CD4-positive, alpha-beta T cell treated with Interleukin-17A for 4 hours (primary cell): ENCODE measurements around the gene HILPDA.
"Not testable (repeated sequence)": the region's sequence is repeated elsewhere in the genome, so short reads cannot be mapped to it uniquely, and the experiment has no call there.

ENCODE experiments used
- DNase-seq: peaks from one replicate; pipeline ENCODE4 v3.0.0-alpha.2; 2020; ENCODE audit warnings: mixed read lengths

HILPDA gene

GRCh38 chr7:128466871-128467270 lies 11.2 kb downstream of the HILPDA start:
- not testable (repeated sequence) for DNase-seq

DNA sequence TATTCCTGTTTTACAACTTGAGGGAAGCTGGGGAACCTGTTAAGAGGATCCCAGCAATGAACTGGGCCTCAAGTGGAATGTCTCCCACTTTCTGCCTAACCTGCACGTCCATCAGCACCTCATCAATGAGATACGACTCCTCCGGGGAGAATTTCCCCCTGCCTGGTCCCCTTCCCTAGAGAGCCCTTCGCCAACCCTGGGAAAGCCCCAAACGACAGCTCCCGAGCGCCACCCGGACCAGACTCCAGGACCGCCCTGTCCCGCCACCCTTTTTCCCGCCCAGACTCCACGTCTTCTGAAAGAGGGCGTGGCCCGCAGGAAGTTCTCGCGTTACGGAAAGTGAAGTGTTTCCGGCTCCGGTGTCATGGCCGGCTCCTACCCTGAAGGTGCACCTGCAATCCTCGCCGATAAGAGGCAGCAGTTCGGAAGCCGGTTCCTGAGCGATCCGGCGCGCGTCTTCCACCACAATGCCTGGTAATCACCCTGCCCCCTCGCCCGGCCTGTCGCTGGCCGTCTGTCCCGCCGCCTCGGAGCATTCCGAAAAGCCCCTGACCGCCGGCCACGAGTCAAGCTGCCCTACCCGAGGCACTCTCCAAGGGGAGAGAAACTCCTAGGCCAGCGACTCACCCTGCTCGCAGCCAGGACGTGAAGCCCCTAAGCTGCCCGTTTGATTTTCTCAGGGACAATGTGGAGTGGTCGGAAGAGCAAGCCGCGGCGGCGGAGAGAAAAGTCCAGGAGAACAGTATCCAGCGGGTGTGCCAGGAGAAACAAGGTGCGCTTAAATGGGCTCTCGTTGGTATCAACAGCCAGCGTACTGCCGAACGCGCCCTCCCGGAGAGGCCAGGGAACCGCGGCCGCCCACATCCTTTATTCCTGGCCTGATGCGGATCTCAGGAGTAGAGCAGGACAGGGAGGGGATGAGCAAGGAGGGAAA lies 21.0 kb downstream of the HILPDA start, which contains the start of gene METTL2B:
TSS of gene METTL2B (plus strand) at position 347 of the 934 bp plus-strand sequence. CDS start at position 365, 18 bp downstream.
- DNase-seq = peak; percentile 88

DNA sequence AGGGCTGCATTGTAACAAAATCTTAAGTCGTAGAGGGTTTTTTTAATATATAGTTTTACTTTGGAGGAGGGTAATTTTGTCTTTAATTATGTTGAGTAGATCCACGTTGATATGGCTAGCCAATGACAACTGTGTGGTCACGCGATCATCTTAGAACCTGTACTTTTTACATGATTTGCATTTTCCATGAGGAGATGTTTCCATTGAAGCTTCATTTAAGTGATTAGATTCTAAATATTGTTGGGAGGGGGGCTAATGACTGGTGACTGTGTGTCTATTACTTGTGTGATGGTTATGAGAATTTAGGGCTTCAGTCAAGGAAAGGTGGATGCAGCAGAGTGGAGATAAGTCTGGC lies 21.6 kb downstream of the HILPDA start:
- not testable (repeated sequence) for DNase-seq

GRCh38 chr7:128479082-128479481 lies 23.4 kb downstream of the HILPDA start:
- DNase-seq = not testable (repeated sequence)

DNA sequence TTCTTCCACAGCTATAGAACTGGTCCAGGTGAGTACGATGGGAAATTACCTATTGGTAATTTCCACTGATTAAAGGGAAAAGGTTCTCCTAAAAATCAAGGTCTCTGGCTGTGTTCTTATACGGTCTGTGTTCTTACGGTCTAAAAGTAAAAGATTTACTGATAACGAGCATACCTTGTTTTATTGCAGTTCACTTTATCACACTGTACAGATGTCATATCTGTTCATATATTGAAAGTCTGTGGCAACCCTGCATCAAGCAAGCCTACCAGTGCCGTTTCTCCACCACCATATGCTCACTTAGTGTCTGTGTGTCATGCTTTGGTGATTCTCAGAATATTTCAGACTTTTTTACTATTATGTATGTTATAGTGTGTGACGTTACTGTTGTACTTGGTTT lies 32.5 kb downstream of the HILPDA start:
- not testable (repeated sequence) for DNase-seq

- no peak for DNase-seq
Measured at GRCh38 chr7:128497405-128497804, 41.7 kb downstream of the HILPDA start.

DNA sequence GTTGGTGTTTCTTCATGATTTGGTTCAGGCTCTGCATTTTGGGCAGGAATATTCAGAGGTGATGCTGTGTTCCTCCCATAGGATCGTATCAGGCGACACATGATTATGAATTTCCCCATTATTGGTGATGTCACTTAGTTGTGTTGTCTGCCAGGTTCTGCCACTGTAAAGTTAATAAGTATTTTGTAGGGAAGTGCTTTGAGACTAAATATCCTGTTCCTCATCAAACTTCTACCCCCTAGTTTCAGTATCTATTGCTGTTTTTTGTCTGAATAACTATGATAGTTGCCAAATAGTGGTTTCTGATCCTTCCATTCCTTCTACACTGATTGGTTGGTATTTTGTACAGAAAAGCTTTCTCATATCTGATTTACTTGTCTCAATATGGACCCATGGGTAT lies 49.7 kb downstream of the HILPDA start:
- not testable (repeated sequence) for DNase-seq

DNA sequence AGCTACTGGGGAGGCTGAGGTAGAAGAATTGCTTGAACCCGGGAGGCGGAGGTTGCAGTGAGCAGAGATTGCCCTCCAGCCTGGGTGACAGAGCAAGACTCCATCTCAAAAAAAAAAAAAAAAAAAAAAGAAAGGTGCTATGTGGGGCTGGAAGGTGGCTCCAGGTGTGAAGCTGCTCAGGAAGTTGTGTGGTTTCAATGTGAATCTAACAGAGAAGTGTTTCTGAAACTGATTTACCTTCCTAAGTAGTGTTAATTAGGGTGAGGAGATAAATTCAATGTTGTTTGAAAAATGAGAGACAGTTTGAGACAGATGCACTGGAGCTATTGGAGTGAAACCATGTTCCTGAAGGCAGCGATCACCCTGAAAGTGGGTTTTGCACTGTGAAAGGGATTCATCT lies 51.1 kb downstream of the HILPDA start:
- DNase-seq = not testable (repeated sequence)

DNA sequence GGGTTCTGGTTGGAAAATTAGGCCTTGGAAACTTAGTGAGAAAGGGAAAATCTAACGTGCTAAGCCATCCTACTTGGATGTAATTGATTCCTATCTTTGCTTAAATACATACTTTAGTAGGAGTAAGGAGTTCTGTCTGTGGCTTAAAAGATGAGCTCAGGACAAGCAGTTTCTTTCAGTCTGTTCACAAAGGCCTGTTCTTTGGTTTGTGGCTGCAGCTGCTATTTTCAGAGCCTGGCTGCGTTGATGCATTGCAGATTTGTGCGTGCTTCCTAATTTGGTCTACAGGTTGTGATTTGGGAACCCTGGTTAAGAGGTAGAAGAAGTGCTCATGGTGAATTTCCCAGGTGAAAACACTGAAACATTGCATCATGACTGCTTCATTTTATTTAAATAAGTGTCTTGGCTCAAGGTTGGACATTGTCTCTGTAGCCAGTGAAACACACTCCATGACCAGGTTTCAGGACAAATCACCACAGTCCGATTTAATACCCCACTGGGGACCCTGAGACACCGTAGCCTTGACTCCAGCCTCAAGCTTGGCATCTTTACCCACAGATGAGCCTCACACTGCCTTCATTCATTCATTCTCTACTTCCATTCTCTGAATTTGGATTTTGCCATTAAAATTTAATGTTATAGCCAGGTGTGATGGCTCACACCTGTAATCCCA lies 51.8 kb downstream of the HILPDA start:
- DNase-seq = not testable (repeated sequence)
